Testis (tissue), 3 donors: Measurements from ENCODE around the gene C1orf115. TPM values are rescaled to one million over a fixed set of nuclear protein-coding genes. Genes with fewer than 3 reads are reported as not detected.

Experiments
- DNase-seq: peaks from one replicate; pipeline ENCODE4 v3.0.0-alpha.2; 2019
- H3K27ac ChIP-seq, 2 donors: fragments of 200-600 bp; sonication (generic); one replicate each; pipeline ENCODE4 v1.5.1; 2019
- H3K27me3 ChIP-seq: fragments of 200-600 bp; sonication (generic); one replicate; pipeline ENCODE4 v1.5.1; 2019
- H3K36me3 ChIP-seq: fragments of 200-600 bp; sonication (generic); one replicate; pipeline ENCODE4 v1.5.1; 2017; ENCODE audit warnings: low read depth; ENCODE audit errors: missing control alignments
- H3K4me1 ChIP-seq: fragments of 200-600 bp; sonication (generic); one replicate; pipeline ENCODE4 v1.5.1; 2019
- H3K4me3 ChIP-seq, 2 donors: fragments of 200-600 bp; sonication (generic); one replicate each; pipeline ENCODE4 v1.5.1; 2017 to 2019
- H3K9me3 ChIP-seq: fragments of 200-600 bp; sonication (generic); one replicate; pipeline ENCODE4 v1.5.1; 2017
- POLR2A ChIP-seq: fragments of 450-650 bp; IDR thresholded peaks from one replicate; pipeline ENCODE4 v1.6.1; 2017; ENCODE audit warnings: antibody characterized with exemption, mild to moderate bottlenecking, moderate library complexity
- WGBS, 2 donors: methylation state at CpG; one replicate each; pipeline ENCODE4 v1.1.5; 2018; 5-methylcytosine and 5-hydroxymethylcytosine counted together
- intact Hi-C: fragments of 100-400 bp; cut with DNase I; formaldehyde crosslinking; loops from one replicate; pipeline ENCODE4 v1.15.1; 2023; ENCODE audit warnings: low total_unique reads
- polyA plus RNA-seq: library from polyadenylated mRNA; stranded (reverse); fragments of 350-450 nt; fragmentation: Illumina TruSeq; extraction: RNeasy Lipid Tissue Mini Kit (QIAGEN cat#74804); gene quantifications from one replicate; pipeline ENCODE4 v1.2.3, GENCODE V29; 2014; ENCODE audit warnings: low read depth, low replicate concordance; ENCODE audit not compliant: insufficient read depth
- total RNA-seq, 2 donors: library from RNA; depleted of rRNA; stranded (reverse); fragments of >200 nt; gene quantifications; one replicate each; pipeline ENCODE4 v1.2.3, GENCODE V29; 2016
- TF ChIP-seq, protein P1 (sequence below), 3 experiments: fragments of 450-650 bp in 2 of 3; fragments of 200-600 bp in 1 of 3; sonication (generic) in 1 of 3; IDR thresholded peaks; one replicate each; pipeline ENCODE4 v1.5.1; 2016 to 2019; ENCODE audit warnings: antibody characterized with exemption in 3 of 3, mild to moderate bottlenecking in 2 of 3, moderate library complexity in 1 of 3

The C1orf115 gene
- total and polyA plus RNA-seq, 3 donors from 2014 or later: 10.0 to 12.0 (median 10.8) TPM

- WGBS, 2 donors: 33 to 42% methylated on average over 2 of the region's 2 CpGs
- H3K4me1 ChIP-seq: peaks cover 3% of the 10 kb centered on the region
- peak; percentile 64 for DNase-seq
- H3K36me3 ChIP-seq: no peaks in the 10 kb centered on the region
- no peaks in the 10 kb centered on the region for H3K27me3 ChIP-seq
- TF ChIP-seq, protein P1, sequence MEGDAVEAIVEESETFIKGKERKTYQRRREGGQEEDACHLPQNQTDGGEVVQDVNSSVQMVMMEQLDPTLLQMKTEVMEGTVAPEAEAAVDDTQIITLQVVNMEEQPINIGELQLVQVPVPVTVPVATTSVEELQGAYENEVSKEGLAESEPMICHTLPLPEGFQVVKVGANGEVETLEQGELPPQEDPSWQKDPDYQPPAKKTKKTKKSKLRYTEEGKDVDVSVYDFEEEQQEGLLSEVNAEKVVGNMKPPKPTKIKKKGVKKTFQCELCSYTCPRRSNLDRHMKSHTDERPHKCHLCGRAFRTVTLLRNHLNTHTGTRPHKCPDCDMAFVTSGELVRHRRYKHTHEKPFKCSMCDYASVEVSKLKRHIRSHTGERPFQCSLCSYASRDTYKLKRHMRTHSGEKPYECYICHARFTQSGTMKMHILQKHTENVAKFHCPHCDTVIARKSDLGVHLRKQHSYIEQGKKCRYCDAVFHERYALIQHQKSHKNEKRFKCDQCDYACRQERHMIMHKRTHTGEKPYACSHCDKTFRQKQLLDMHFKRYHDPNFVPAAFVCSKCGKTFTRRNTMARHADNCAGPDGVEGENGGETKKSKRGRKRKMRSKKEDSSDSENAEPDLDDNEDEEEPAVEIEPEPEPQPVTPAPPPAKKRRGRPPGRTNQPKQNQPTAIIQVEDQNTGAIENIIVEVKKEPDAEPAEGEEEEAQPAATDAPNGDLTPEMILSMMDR (IDR thresholded peaks at IDR 0.05): no peak
- TF ChIP-seq POLR2A: no peak
- intact Hi-C loops: no loop called here
- H3K27ac ChIP-seq: no peak overlapping the region
- no peak overlapping the region for H3K4me3 ChIP-seq
- H3K9me3 ChIP-seq: no peaks in the 10 kb centered on the region
These were observed 10.5 kb downstream of the C1orf115 start for GRCh38 chr1:220700556-220701179.

GRCh38 chr1:220701974-220702373 is 11.8 kb downstream of the C1orf115 start:
- no peak for DNase-seq
- H3K27me3 ChIP-seq: no peaks in the 10 kb centered on the region
- H3K36me3 ChIP-seq: no peaks in the 10 kb centered on the region
- no peak overlapping the region for H3K4me3 ChIP-seq
- TF ChIP-seq POLR2A: no peak
- TF ChIP-seq, protein P1 (IDR thresholded peaks at IDR 0.05): no peak
- WGBS, 2 donors: 71 to 83% methylated on average over 6 of the region's 6 CpGs
- no peak overlapping the region for H3K27ac ChIP-seq
- H3K4me1 ChIP-seq: peaks cover 11% of the 10 kb centered on the region
- no peaks in the 10 kb centered on the region for H3K9me3 ChIP-seq
- intact Hi-C loops: no loop called here

DNA sequence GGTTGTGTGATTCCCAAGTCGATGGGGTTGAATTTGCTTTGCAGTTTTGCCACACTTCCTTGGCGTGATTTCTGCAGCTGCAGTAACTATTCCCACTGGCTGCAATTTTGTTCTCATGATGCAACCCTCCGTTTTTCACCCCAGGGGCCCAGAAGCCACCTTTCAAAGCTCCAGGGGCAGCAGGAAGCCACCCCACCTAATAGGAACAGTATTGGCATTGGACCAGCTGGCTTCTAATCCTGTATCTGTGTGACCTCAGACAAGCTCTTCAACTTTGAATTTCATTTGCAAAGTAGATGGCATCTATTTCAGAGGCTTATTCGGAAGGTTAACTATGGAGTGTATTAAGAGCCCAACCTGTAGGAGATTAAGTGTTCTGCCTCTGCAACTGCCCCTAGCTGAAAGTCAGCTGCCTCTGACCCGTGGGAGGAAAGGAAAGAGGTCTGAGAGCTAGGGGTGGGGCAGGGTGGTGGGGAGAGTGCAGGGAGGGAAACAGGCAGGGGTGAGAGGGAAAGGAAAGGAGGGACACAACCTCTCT is 12.6 kb downstream of the C1orf115 start:
- no peak overlapping the region for H3K27ac ChIP-seq
- intact Hi-C loops: no loop called here
- 65 to 68% methylated on average over 5 of the region's 5 CpGs for WGBS, 2 donors
- H3K36me3 ChIP-seq: no peaks in the 10 kb centered on the region
- H3K9me3 ChIP-seq: no peaks in the 10 kb centered on the region
- TF ChIP-seq, protein P1 (IDR thresholded peaks at IDR 0.05): no peak
- no peak for TF ChIP-seq POLR2A
- no peaks in the 10 kb centered on the region for H3K27me3 ChIP-seq
- H3K4me1 ChIP-seq: peaks cover 18% of the 10 kb centered on the region
- no peak overlapping the region for H3K4me3 ChIP-seq
- DNase-seq: no peak

DNA sequence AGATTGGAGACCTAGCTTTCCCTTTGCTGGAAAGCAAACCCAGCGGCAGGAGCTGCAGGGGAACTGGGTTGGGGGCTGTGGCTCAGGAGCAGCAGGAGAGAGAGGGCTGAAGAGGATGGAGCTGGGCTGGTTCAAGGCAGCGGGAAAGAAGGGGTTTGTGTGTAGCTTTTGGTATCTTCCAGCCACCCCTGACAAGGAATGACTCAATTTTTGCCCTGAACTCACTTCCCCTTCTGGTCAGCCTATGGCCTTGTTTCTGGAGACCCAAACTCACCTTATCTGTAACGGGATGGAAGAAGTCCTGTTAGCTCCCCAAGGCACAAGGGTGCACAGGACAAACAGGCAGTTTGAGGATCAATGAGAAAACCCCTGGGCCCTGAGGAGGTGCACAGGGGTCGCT is 13.1 kb downstream of the C1orf115 start:
- no peak for DNase-seq
- 79 to 89% methylated on average over 4 of the region's 4 CpGs for WGBS, 2 donors
- intact Hi-C loops: no loop called here

More for the DNA sequence above, 13.1 kb downstream of the C1orf115 start:
- Histone ChIP-seq H3K9me3 (no peaks in the 10 kb centered on the region), H3K4me3 (no peak overlapping the region), H3K4me1 (peaks cover 20% of the 10 kb centered on the region), H3K27ac (no peak overlapping the region), H3K36me3 (no peaks in the 10 kb centered on the region), H3K27me3 (no peaks in the 10 kb centered on the region)
- TF ChIP-seq, protein P1 (IDR thresholded peaks at IDR 0.05): no peak
- no peak for TF ChIP-seq POLR2A
